Gastrocnemius medialis (tissue), 4 donors: ENCODE measurements around the gene WASHC4. TPM values are rescaled to one million over a fixed set of nuclear protein-coding genes. Genes with fewer than 3 reads are reported as not detected.

Source experiments
- ATAC-seq, 2 donors: fragments of 150-250 bp; one replicate each; pipeline ENCODE4 v1.9.1; 2016
- DNase-seq, 2 donors: peaks; one replicate each; pipeline ENCODE4 v3.0.0-alpha.2; 2019
- H3K27ac ChIP-seq, 4 donors: fragments of 200-600 bp; sonication (generic); 1 replicate in 1 of 4; 2 replicates in 3 of 4; pipeline ENCODE4 v1.5.1; 2016 to 2018; ENCODE audit warnings: mild to moderate bottlenecking in 2 of 4, moderate library complexity in 1 of 4
- H3K27me3 ChIP-seq, 3 donors: fragments of 200-600 bp; sonication (generic) in 2 of 3; 1 replicate in 1 of 3; 2 replicates in 2 of 3; pipeline versions ENCODE4 v1.5.1 to v1.6.0; 2016 to 2019; ENCODE audit warnings: mild to moderate bottlenecking in 1 of 3, moderate library complexity in 1 of 3
- H3K36me3 ChIP-seq, 2 donors: fragments of 200-600 bp; sonication (generic) in 1 of 2; one replicate each; pipeline ENCODE4 v1.5.1; 2017 to 2018
- H3K4me1 ChIP-seq, 2 donors: fragments of 200-600 bp; sonication (generic) in 1 of 2; one replicate each; pipeline ENCODE4 v1.5.1; 2016 to 2017; ENCODE audit warnings: mild to moderate bottlenecking in 2 of 2
- H3K4me3 ChIP-seq, 4 donors: fragments of 200-600 bp; sonication (generic) in 3 of 4; 1 replicate in 1 of 4; 2 replicates in 3 of 4; pipeline ENCODE4 v1.5.1; 2016 to 2019; ENCODE audit warnings: mild to moderate bottlenecking in 2 of 4
- H3K9me3 ChIP-seq, 3 donors: fragments of 200-600 bp; sonication (generic) in 2 of 3; 1 replicate in 1 of 3; 2 replicates in 2 of 3; pipeline ENCODE4 v1.5.1; 2016 to 2019
- CTCF ChIP-seq, 5 experiments: fragments of 450-650 bp in 3 of 5; fragments of 200-600 bp in 2 of 5; sonication (generic) in 2 of 5; IDR thresholded peaks in 4 of 5; conservative IDR thresholded peaks in 1 of 5; 1 replicate in 4 of 5; 2 replicates in 1 of 5; pipeline ENCODE4 v1.5.1; 2016 to 2019; ENCODE audit warnings: antibody characterized with exemption in 5 of 5, mild to moderate bottlenecking in 3 of 5, moderate library complexity in 3 of 5
- POLR2A ChIP-seq, 2 donors: fragments of 450-650 bp; IDR thresholded peaks; one replicate each; pipeline ENCODE4 v1.6.1; 2017; ENCODE audit warnings: antibody characterized with exemption in 2 of 2, mild to moderate bottlenecking in 2 of 2, moderate library complexity in 2 of 2
- in situ Hi-C, 4 donors: fragments of 200-750 bp; cut with MboI; loops; one replicate each; pipeline versions ENCODE4 v1.15.0 to v1.8.0; 2017; ENCODE audit warnings: low sequenced_read_pairs in 4 of 4
- intact Hi-C: fragments of 100-400 bp; cut with DNase I; formaldehyde crosslinking; loops from one replicate; pipeline ENCODE4 v1.15.1; 2023; ENCODE audit warnings: low total_unique reads
- total RNA-seq, 4 donors: library from RNA; depleted of rRNA; stranded (reverse); fragments of >200 nt; gene quantifications; one replicate each; pipeline versions ENCODE4 v1.1.0 to v1.2.3, GENCODE V29; 2016

Gene WASHC4
- total RNA-seq, 4 donors from 2014 or later: 23.6 to 53.2 (median 36.7) TPM

- no peak for ATAC-seq
- DNase-seq: no peak
- intact Hi-C loops: no loop called here
- in situ Hi-C loops: loop anchor here in 3 of 4 donors (25.0 kb wide), 2 partner anchors 680 to 855 kb away; partner anchors contain the start of gene TXNRD1 (in 3 of the 3)
- no peak for TF ChIP-seq POLR2A (IDR thresholded peaks at IDR 0.05)
- Histone ChIP-seq H3K9me3 (no peaks in the 10 kb centered on the region), H3K27me3 (no peaks in the 10 kb centered on the region), H3K36me3 (no peaks in the 10 kb centered on the region), H3K4me3 (no peak overlapping the region), H3K27ac (no peak overlapping the region), H3K4me1 (no peaks in the 10 kb centered on the region)
Observed at GRCh38 chr12:105067511-105068031, 40.0 kb upstream of the WASHC4 start.

GRCh38 chr12:105069936-105070702 lies 37.4 kb upstream of the WASHC4 start:
- no peaks in the 10 kb centered on the region for H3K27me3 ChIP-seq
- H3K9me3 ChIP-seq: no peaks in the 10 kb centered on the region
- intact Hi-C loops (no loop called here), in situ Hi-C loops (loop anchor here in 3 of 4 donors (25.0 kb wide), 2 partner anchors 683 to 858 kb away; partner anchors contain the start of gene TXNRD1 (in 3 of the 3))
- H3K27ac ChIP-seq: peak overlapping the region in 2 of 4 donors; percentile 28 to 46
- no peak for DNase-seq
- TF ChIP-seq POLR2A (IDR thresholded peaks at IDR 0.05) (no peak), CTCF (IDR thresholded peaks at IDR 0.05 in 4 of 5, conservative IDR thresholded peaks at IDR 0.05 in 1 of 5) (no peak)
- H3K36me3 ChIP-seq: no peaks in the 10 kb centered on the region
- H3K4me3 ChIP-seq: no peak overlapping the region
- ATAC-seq: peak in 1 of 2 donors; percentile 19
- no peaks in the 10 kb centered on the region for H3K4me1 ChIP-seq

- in situ Hi-C loops (loop anchor here in 3 of 4 donors (25.0 kb wide), 2 partner anchors 685 to 860 kb away; partner anchors contain the start of gene TXNRD1 (in 3 of the 3)), intact Hi-C loops (no loop called here)
- TF ChIP-seq CTCF (IDR thresholded peaks at IDR 0.05 in 4 of 5, conservative IDR thresholded peaks at IDR 0.05 in 1 of 5): no peak
- TF ChIP-seq POLR2A (IDR thresholded peaks at IDR 0.05): no peak
- Histone ChIP-seq H3K27ac (no peak overlapping the region), H3K36me3 (no peaks in the 10 kb centered on the region), H3K4me1 (no peaks in the 10 kb centered on the region), H3K9me3 (no peaks in the 10 kb centered on the region), H3K4me3 (no peak overlapping the region), H3K27me3 (no peaks in the 10 kb centered on the region)
- DNase-seq (no peak), ATAC-seq (no peak)
Observed at GRCh38 chr12:105071981-105072380, 35.5 kb upstream of the WASHC4 start.

GRCh38 chr12:105072888-105073488 lies 34.5 kb upstream of the WASHC4 start:
- intact Hi-C loops: no loop called here
- in situ Hi-C loops: loop anchor here in 3 of 4 donors (25.0 kb wide), 2 partner anchors 686 to 861 kb away; partner anchors contain the start of gene TXNRD1 (in 3 of the 3)
- TF ChIP-seq POLR2A (IDR thresholded peaks at IDR 0.05) (no peak), CTCF (IDR thresholded peaks at IDR 0.05 in 4 of 5, conservative IDR thresholded peaks at IDR 0.05 in 1 of 5) (no peak)
- Histone ChIP-seq H3K4me1 (no peaks in the 10 kb centered on the region), H3K36me3 (no peaks in the 10 kb centered on the region), H3K27ac (no peak overlapping the region), H3K27me3 (no peaks in the 10 kb centered on the region), H3K4me3 (no peak overlapping the region), H3K9me3 (no peaks in the 10 kb centered on the region)
- DNase-seq: no peak
- ATAC-seq: no peak

- in situ Hi-C loops (no loop called here), intact Hi-C loops (no loop called here)
- Histone ChIP-seq H3K4me3 (no peak overlapping the region), H3K27ac (no peak overlapping the region), H3K9me3 (no peaks in the 10 kb centered on the region), H3K36me3 (no peaks in the 10 kb centered on the region), H3K4me1 (no peaks in the 10 kb centered on the region), H3K27me3 (no peaks in the 10 kb centered on the region)
- ATAC-seq (peak in 1 of 2 donors; percentile 54), DNase-seq (no peak)
- TF ChIP-seq POLR2A (IDR thresholded peaks at IDR 0.05): no peak
Observed at GRCh38 chr12:105076098-105076497, 31.4 kb upstream of the WASHC4 start.
